Upper lobe of right lung (tissue), 1 donor: ENCODE data around the gene PHF24. TPM values are rescaled to one million over a fixed set of nuclear protein-coding genes. Genes with fewer than 3 reads are reported as not detected.

ENCODE experiments used
- ATAC-seq: fragments of 200-7000 bp; cut with Tn5 transposase; one replicate; pipeline ENCODE4 v1.9.1; 2020; ENCODE audit warnings: mild to moderate bottlenecking, moderate library complexity
- DNase-seq: peaks from one replicate; pipeline ENCODE4 v3.0.0-alpha.2; 2020
- H3K27ac ChIP-seq: fragments of 200-600 bp; one replicate; pipeline ENCODE4 v1.8.0; 2022
- H3K27me3 ChIP-seq: fragments of 200-600 bp; one replicate; pipeline ENCODE4 v1.8.0; 2022; ENCODE audit warnings: mild to moderate bottlenecking
- H3K36me3 ChIP-seq: fragments of 200-600 bp; one replicate; pipeline ENCODE4 v1.8.0; 2022
- H3K4me1 ChIP-seq: fragments of 200-600 bp; one replicate; pipeline ENCODE4 v1.8.0; 2022
- H3K4me3 ChIP-seq: fragments of 200-600 bp; one replicate; pipeline ENCODE4 v1.8.0; 2022; ENCODE audit warnings: mild to moderate bottlenecking
- H3K9me3 ChIP-seq: fragments of 200-600 bp; one replicate; pipeline ENCODE4 v1.8.0; 2022
- intact Hi-C: fragments of 100-400 bp; cut with DNase I; formaldehyde crosslinking; loops from one replicate; pipeline ENCODE4 v1.11.0; 2022
- total RNA-seq: library from RNA; stranded (reverse); fragmentation: NEBNext Ultra II Directional; extraction: Animal tissue kit (Norgen Biotek cat#: 25700); gene quantifications from one replicate; pipeline ENCODE4 v1.2.1, GENCODE V29; 2021
- TF ChIP-seq, protein P1 (sequence below): fragments of 200-600 bp; IDR thresholded peaks from one replicate; pipeline ENCODE4 v1.8.0; 2022; ENCODE audit warnings: antibody characterized with exemption
- donor health status: DM: no; HTN: yes; CAD: no; lungs with severe emphysema.

Gene PHF24
- total RNA-seq, 1 donor from 2014 or later = 0.23 TPM

DNA sequence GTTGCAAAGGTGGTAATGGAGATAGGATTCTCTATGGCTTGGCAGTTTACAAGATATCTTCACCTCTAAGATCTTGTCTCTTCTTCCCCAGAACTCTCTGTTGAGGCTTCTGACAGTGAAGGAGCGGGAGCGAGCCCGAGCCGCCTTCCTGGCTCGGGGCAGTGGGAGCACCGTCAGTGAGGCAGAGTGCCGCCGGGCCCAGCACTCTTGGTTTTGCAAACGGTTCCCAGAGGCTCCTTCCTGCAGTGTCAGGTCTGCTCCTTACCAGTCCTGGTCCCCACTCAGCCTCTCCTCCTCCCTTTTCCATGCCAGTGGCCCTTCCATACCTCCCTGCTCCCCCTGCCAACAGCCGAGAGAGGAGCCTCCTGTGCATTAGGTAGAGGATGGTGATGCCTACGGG is 18.9 kb downstream of the PHF24 start:
- Histone ChIP-seq H3K27me3 (no peaks in the 10 kb centered on the region), H3K36me3 (no peaks in the 10 kb centered on the region), H3K4me3 (no peak overlapping the region), H3K9me3 (no peaks in the 10 kb centered on the region), H3K27ac (no peak overlapping the region), H3K4me1 (no peaks in the 10 kb centered on the region)
- TF ChIP-seq, protein P1, sequence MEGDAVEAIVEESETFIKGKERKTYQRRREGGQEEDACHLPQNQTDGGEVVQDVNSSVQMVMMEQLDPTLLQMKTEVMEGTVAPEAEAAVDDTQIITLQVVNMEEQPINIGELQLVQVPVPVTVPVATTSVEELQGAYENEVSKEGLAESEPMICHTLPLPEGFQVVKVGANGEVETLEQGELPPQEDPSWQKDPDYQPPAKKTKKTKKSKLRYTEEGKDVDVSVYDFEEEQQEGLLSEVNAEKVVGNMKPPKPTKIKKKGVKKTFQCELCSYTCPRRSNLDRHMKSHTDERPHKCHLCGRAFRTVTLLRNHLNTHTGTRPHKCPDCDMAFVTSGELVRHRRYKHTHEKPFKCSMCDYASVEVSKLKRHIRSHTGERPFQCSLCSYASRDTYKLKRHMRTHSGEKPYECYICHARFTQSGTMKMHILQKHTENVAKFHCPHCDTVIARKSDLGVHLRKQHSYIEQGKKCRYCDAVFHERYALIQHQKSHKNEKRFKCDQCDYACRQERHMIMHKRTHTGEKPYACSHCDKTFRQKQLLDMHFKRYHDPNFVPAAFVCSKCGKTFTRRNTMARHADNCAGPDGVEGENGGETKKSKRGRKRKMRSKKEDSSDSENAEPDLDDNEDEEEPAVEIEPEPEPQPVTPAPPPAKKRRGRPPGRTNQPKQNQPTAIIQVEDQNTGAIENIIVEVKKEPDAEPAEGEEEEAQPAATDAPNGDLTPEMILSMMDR = no peak
- no peak for ATAC-seq
- intact Hi-C loops = no loop called here
- no peak for DNase-seq

- DNase-seq (no peak), ATAC-seq (no peak)
- Histone ChIP-seq H3K36me3 (no peaks in the 10 kb centered on the region), H3K4me3 (no peak overlapping the region), H3K27ac (no peak overlapping the region), H3K27me3 (no peaks in the 10 kb centered on the region), H3K4me1 (peaks cover 8% of the 10 kb centered on the region), H3K9me3 (no peaks in the 10 kb centered on the region)
- TF ChIP-seq, protein P1 = no peak
- intact Hi-C loops = no loop called here
Measured at GRCh38 chr9:34980181-34980761, 22.2 kb downstream of the PHF24 start.

- DNase-seq (no peak), ATAC-seq (peak; percentile 40)
- H3K4me3 ChIP-seq = no peak overlapping the region
- no peak overlapping the region for H3K27ac ChIP-seq
- intact Hi-C loops = no loop called here
- TF ChIP-seq, protein P1 = no peak
- no peaks in the 10 kb centered on the region for H3K27me3 ChIP-seq
- no peaks in the 10 kb centered on the region for H3K36me3 ChIP-seq
- H3K4me1 ChIP-seq = peaks cover 8% of the 10 kb centered on the region
- H3K9me3 ChIP-seq = no peaks in the 10 kb centered on the region
Measured at GRCh38 chr9:34982361-34982760, 24.3 kb downstream of the PHF24 start.

- Histone ChIP-seq H3K4me3 (no peak overlapping the region), H3K4me1 (peaks cover 8% of the 10 kb centered on the region), H3K36me3 (no peaks in the 10 kb centered on the region), H3K9me3 (no peaks in the 10 kb centered on the region), H3K27ac (no peak overlapping the region), H3K27me3 (no peaks in the 10 kb centered on the region)
- no peak for ATAC-seq
- TF ChIP-seq, protein P1 = no peak
- no peak for DNase-seq
- intact Hi-C loops = no loop called here
Measured at GRCh38 chr9:34983209-34983608, 25.1 kb downstream of the PHF24 start.

GRCh38 chr9:34984049-34984448 is 26.0 kb downstream of the PHF24 start:
- no peak for ATAC-seq
- TF ChIP-seq, protein P1 = no peak
- intact Hi-C loops = no loop called here

More at GRCh38 chr9:34984049-34984448, 26.0 kb downstream of the PHF24 start:
- Histone ChIP-seq H3K4me1 (peaks cover 8% of the 10 kb centered on the region), H3K4me3 (no peak overlapping the region), H3K9me3 (no peaks in the 10 kb centered on the region), H3K27ac (no peak overlapping the region), H3K27me3 (no peaks in the 10 kb centered on the region), H3K36me3 (no peaks in the 10 kb centered on the region)
- DNase-seq = no peak
